NOMO-1 (cell line): ENCODE data around the gene APOBEC3B.
"Not testable (repeated sequence)": the region's sequence is repeated elsewhere in the genome, so short reads cannot be mapped to it uniquely, and the experiment has no call there.

Experiments
- DNase-seq, 2 experiments: peaks; one replicate each; lab custom pipeline; 2025; ENCODE audit not compliant: unreplicated experiment in 2 of 2; lab: John Stamatoyannopoulos, UW

Gene APOBEC3B

DNA sequence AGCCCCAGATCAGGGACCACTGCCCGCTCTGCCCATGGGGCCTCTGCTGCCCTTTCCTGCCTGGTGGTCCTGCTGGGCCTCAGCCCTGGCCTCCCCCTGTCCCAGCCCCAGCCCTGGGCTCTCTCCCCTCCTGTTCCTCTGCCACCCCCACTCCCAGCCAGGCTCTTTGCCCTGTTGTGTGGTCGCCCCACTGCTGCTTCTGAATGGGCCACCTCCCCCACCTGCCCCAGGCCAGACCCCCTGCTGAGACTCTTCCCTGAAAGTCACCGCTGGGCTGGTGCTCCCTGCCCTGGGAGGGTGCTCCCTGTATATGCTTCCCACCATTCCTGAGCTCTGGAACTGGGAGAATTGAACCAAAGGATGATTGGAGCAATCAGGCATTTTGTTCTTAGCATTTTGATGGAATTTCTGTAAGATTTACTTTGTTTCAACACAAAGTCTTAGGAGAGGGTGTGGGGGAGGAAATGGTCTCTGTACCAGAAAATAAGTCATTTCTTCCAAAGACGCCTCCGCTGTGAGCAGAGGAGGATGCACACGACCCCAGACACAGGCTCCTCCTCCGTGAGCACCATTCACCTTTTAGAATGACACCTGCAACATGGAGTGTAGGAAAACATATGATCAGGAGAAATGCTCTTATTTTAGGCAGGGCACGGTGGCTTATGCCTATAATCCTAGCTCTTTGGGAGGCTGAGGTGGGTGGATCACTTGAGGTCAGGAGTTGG lies 5.2 kb downstream of the APOBEC3B start:
- DNase-seq, result no peak

DNA sequence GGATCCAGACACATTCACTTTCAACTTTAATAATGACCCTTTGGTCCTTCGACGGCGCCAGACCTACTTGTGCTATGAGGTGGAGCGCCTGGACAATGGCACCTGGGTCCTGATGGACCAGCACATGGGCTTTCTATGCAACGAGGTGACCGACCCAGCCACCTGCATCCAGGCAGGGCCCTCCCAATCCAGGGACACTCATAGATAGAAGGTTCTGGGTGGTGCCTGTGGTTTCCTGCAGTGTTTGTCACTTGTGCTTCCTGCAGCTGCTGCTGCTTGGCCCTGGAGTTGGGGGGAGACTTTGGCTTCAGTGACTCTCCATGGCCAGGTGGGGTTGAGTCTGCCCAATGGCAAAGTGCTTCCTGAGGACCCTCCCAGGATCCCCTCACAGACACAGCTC lies 7.3 kb downstream of the APOBEC3B start:
- DNase-seq, result no peak

GRCh38 chr22:38992871-38993371 lies 10.8 kb downstream of the APOBEC3B start:
- not testable (repeated sequence) for DNase-seq

- DNase-seq, result no peak
Observed at GRCh38 chr22:38996105-38996504, 14.0 kb downstream of the APOBEC3B start.

DNA sequence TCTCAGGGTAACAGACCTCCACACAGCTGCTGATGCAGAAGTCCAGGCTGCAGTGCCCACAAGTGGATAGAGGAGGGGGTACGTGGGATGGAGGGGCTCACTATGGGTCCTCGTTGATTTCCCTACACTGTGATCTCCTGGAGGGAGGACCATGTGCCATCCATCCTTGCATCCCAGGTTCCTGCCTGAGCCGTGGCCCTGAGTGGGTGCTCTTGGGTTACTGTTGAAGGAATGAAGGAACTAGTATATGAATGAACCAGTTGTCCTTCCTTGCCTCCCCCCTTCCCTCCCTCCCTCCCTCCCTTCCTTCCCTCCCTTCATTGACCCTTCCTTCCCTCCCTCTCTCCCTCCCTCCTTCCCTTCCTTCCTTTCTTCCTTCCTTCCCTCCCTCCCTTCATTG lies 15.4 kb downstream of the APOBEC3B start:
- no peak for DNase-seq

GRCh38 chr22:39003165-39003638 lies 21.1 kb downstream of the APOBEC3B start:
- peak; percentile 87 to 93 for DNase-seq

- no peak for DNase-seq
Observed at GRCh38 chr22:39007177-39007576, 25.0 kb downstream of the APOBEC3B start.

DNA sequence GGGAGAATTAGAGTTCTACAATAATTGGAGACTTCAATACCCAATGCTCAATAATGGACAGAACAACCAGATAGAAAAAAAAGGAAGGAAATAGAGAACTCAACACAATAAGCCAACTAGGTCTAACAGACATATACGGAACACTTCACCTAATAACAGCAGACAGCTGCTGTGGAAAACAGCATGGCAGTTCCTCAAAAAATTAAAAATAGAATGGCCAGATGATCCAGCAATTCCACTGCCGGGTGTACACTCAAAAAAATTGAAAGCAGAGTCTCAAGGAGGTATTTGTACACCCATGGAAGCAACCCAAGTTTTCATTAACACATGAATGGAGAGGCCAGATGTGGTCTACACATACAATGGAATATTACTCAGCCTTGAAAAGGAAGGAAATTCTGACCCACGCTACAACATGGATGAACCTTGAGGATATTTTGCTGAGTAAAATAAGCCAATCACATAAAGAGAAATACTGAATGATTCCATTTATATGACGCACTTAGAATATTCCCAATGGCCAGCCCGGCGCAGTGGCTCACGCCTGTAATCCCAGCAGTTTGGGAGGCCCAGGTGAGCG lies 26.2 kb downstream of the APOBEC3B start:
- DNase-seq, result peak in 1 of 2 experiments; percentile 9

GRCh38 chr22:39010946-39011345 lies 28.8 kb downstream of the APOBEC3B start:
- DNase-seq, result no peak

- DNase-seq, result no peak
Observed at GRCh38 chr22:39012533-39013511, 30.7 kb downstream of the APOBEC3B start.

- not testable (repeated sequence) for DNase-seq
Observed at GRCh38 chr22:39013561-39013941, 31.4 kb downstream of the APOBEC3B start.

GRCh38 chr22:39013942-39014722 lies 32.0 kb downstream of the APOBEC3B start, which contains the start of gene APOBEC3C:
Gene APOBEC3C, plus strand, starts transcription at chr22:39014257. Its CDS starts 106 bp downstream, at chr22:39014363.
- DNase-seq, result peak; percentile 81 to 90

GRCh38 chr22:39014723-39015121 lies 32.6 kb downstream of the APOBEC3B start:
- not testable (repeated sequence) for DNase-seq

- DNase-seq, result no peak
Observed at GRCh38 chr22:39016592-39016991, 34.4 kb downstream of the APOBEC3B start.

GRCh38 chr22:39017596-39018365 lies 35.6 kb downstream of the APOBEC3B start:
- no peak for DNase-seq

GRCh38 chr22:39020021-39020651 lies 38.0 kb downstream of the APOBEC3B start:
- DNase-seq, result not testable (repeated sequence)

GRCh38 chr22:39021552-39022250 lies 39.6 kb downstream of the APOBEC3B start:
- DNase-seq, result no peak
